GM21360 (cell line): ENCODE measurements around the gene ADAMTS8.

Experiments
- ATAC-seq: cut with Tn5 transposase; IDR thresholded peaks from one replicate; pipeline ENCODE4 v1.9.1; 2021; ENCODE audit warnings: mild to moderate bottlenecking, moderate library complexity; ENCODE audit not compliant: unreplicated experiment

The ADAMTS8 gene

DNA sequence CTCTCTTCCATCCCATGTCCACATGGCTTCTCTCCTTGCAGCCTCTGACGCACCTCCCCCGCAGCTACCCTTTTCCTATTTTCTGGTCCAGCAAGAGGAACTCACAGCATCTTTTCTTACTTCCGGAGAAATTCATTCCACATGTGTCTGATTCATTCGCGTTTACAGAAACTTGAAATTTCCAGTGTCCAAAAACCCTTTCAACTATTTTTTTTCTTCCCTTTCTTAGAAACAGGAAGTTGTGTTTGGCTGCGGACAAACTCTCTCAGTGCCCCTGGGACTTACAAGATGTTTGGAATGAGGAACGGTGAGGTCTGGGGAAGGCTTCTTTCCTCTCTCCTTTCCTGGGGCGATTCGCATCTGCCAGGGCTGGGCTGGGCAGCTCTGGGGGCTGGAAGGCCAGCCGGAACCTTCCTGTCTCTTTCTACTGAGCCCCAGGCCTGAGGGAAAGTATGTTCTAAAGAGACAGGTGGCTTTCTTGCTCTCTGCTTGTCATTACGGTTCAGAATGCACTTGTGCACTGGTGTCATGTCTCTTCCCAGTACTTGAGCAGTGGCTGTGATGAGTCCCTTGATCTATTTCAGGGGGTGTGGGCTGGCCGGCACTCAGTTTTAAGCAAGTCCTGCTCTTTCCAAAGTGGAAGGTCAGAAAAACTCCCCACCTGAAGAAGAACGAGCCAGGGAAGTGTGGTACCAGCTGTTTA, 27.5 kb downstream of the ADAMTS8 start:
- ATAC-seq = no peak

DNA sequence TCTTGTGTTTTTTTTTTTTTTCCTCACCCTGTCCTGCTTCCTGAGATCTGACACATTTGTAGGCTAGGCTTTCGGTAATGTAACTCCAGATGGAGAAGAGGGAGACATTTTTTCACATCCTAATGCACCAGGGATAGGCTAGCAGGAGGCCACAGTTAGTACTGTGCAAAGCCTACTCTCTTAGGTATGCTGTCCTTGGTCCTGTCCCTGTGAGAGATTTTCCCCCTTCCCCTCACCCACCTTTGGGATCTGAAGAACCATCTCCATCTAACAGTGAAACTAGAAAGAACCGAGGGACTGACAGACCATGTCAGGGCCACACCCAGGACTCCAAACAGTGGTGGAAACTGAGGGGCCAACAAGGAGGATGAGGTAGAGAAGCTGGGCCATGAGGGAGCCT, 29.2 kb downstream of the ADAMTS8 start:
- ATAC-seq = no peak

DNA sequence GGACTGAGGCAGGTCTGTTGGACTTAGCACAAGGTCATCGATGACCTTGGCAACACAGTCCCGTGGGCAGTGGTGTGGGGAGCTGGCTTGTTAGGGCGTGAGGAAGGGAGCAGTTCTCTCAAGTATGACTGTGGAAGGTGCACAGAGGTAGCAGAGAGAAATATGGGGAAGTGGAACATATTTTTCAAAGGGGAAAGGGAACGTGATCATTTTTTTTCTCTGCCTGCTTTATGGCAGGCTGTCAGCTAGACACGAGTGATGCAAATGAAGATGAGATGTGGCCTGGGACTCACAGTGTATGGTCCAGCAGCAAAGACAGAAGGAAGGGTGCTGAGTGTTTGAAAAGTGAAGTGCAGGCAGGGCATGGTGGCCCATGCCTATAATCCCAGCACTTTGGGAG, 30.6 kb downstream of the ADAMTS8 start:
- no peak for ATAC-seq

DNA sequence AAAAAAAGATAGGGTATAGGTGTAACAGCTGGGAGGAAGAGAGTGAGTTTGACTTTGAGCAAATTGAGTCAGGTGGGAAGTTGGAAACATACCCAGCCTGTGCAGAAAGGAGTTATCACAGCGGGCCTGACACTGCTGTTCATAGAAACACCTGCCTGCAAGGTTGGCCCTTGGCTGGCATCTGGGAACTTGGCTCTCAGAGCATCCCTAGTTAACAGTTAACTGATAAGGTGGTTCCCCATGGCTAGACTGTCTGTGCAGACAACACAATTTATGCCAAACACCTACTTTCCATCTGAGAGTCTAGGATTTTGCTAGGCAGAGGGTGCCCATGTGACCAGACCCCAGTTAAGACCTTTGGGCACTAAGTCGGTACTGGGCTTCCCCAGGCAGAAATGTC, 31.4 kb downstream of the ADAMTS8 start:
- ATAC-seq = no peak

DNA sequence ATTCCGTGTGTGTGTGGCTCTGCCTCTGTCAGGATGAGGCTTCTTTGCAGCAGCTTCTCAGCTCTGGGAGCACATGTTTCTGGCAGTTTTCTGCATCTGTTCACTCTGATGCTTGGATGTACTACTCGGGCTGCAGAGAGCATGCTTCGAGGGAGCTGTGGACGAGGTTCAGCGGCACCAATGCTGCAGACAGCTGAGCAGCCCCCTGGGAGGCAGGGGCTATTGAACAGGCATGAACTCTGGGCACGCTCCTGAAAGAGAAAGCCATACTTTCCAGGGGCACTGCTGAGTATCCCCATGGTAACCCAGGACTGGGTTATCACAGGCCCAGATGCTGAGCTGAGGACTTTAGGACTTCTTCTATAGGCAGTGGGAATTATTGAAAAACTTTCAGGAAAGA, 33.8 kb downstream of the ADAMTS8 start:
- ATAC-seq = no peak

DNA sequence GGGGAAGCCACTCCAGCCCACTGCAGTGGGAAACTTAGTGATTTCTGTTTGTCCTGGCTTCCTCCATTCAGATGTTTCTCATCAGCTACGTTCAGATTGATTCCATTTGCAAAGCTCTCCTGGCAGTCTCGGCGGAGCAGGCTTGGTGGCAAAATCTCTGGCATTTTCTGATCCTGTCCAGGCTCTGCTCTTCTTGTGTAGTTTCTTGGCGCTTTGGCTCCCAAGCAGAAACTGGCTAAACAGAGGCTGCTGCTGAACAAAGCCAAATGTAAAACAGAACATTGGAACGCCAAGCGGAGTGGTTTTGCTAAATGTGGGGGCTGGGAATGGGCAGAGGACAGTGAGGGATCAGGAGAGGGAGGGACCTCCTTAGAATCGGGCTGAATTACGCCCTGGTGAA, 36.7 kb downstream of the ADAMTS8 start:
- ATAC-seq = no peak

DNA sequence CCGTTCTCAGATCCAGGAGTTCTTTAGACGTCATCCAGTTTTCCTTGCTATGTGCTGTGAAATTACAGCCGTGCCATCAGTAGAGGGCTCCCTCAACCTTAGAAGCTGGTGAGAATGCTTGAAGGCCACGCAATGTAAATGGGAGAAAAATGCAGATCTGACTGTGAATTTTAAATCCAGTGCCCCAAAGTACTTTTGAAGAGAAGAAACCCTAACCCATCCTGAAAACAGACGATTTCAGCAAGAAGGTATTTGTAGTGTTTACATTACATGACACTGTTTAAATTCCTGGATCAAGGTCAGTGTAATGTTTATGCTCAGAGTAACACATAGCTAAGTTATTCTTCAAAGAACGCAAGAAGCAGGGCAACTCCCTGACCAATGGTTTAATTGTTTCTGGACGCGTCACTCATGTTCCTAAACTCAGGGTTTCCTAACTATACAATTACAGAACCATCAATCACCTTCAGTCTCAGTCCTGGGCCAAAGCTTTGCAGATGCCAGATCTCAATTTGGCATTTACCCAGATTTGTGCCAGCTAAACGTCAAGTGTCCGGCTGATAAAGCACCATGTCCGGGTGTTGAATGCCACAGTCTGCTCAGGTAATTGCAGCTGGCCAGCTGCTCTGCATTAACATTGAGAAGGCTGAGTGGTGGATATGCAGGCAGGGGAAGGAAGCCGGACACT, 38.2 kb downstream of the ADAMTS8 start:
- ATAC-seq = no peak

DNA sequence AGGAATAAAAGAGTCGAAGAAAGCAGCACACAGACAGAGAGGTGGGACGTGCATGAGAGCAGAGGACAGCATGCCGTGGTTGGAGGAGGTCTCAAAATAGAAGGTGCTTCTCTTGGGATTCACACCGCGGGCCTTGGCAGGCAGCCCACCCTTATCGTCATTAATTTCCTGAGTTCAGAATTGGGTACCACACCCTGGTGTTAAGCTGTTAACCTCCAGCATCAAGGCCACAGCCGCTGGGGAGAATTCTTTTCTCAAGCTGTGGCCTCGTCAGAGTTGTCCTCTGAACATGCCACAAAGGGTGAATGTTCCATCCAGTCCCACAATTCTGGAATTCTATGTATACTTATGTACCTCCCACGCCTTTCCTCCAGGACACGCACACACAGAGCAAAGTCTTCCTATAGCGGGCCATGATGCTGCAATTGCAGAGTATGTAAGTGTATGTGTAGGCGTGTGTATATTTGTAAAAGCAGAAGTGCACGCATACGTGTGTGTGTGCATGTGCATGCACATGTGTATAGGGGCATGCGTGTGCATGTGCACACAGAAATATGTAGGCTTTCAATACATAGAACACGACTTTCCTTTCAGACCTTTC, 39.0 kb downstream of the ADAMTS8 start:
- no peak for ATAC-seq

DNA sequence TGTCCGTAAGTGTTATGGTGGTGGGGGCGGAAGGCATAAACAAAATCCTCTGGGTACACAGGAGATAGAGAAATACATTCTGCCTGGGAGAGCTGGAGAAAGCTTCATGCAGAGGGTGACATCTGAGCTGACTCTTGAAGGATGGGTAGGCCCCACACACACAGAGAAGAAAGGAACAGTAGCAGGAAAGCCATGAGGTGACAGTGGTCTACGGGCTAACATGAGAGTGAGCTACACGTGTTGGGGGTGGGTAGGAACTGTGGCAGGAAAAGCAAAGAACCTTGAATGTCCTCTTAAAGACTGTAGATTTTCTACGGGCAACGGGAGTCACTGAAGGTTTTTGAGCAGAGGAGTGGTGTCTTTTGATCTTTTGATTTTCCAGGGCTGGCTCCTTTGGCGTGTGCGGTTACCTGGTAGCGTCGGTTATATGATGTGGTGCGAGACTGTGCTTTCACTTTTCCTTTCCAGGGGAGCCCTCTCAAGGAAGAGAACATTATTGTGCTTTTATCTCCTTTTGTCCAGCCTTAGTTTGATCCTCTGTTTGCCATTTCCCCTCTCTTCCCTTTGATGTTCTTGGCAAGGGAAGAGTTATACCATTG, 39.7 kb downstream of the ADAMTS8 start:
- ATAC-seq = no peak

DNA sequence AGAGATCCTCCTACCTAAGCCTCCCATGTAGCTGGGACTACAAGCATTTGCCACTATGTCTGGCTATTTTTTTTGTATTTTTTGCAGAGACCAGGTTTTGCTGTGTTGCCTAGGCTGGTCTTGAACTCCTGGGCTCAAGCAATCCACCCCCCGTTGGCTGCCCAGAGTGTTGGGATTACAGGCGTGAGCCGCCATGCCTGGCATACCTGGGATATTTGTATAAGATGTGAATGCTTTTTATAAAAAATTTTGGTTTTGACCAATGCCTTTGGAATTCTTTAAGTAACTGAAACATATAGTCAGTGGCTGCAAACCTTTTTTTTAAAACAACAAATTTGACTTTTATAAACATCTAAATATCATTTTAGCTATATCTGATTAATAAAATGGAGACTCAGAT, 42.4 kb downstream of the ADAMTS8 start:
- no peak for ATAC-seq

DNA sequence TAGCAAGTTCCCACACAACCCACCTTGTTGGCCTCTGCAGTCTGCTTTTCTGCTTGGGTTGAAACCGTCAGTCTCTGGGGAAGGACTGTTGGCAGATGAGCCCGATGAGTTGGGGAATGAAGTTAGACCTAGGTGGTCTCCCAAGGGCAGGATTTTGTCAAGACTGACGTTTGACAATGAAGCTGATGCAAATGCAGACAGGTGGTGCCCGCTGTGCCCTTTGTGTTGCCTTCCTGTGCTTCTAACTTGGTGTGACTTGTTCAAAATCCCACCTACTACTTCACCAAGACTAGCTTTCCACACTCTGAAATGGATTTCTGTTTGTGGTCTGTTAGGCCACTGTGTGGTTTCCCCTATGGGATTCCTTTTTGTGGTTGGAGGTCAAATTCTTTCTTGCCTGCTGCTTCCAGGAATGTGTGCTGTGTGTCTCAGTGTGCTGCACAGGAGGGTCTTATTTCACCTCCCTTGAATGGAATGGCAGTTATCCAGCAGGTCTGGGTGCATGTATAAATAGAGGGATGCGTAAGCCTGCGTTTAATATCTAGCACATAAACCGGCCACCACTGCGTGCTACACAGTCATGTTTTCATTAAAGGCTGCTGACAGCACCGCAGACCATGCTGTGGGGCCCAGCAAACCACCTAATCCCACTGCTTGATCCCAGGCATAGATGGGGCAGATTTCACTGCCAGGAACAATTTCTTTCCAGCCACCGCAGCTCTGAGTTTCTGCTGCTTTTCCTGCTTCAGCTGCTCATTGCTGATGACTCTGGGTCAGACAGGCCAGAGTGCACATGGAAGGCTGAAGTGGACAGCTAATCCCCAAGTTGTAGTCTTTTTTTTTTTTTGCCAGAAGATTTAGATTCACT, 44.8 kb downstream of the ADAMTS8 start:
- ATAC-seq = no peak

DNA sequence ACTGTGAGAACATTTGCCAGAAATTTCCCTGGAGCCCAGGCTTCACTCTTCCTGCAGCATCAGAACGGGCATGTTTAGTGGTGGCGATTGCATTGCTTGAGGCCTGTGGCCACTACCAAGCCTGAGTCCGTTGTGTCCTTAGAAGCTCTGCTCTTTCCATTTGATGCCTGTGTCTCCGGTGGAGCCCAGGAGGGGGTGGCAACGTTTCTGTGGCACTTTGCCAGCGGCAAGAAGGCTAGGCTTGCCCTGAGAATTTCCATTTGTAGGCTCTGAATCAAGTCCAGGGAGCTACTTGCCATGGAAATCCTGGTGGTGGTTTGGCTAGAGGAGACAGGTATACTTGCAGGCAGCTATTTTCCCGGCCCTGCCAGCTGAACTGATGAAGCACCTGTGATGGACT, 47.1 kb downstream of the ADAMTS8 start:
- no peak for ATAC-seq

DNA sequence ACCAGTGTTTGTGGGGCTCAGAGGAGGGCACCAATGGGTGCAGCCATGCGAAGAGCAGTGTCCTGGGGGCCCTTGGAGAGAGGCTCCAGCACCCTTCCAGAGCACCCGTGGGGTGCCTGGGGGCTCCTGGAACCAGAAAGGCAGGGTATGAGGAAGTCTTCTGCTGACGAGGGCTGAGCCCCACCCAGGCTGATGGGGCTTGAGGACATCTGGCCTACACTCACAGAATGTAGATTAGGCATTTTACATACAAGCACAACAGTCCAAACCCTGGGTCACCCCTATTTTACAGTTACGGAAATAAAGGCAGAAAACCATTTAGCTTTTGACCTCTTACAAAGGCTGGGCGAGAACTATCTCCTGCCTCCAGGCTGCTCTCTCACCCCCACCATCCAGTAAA, 47.6 kb downstream of the ADAMTS8 start:
- no peak for ATAC-seq

DNA sequence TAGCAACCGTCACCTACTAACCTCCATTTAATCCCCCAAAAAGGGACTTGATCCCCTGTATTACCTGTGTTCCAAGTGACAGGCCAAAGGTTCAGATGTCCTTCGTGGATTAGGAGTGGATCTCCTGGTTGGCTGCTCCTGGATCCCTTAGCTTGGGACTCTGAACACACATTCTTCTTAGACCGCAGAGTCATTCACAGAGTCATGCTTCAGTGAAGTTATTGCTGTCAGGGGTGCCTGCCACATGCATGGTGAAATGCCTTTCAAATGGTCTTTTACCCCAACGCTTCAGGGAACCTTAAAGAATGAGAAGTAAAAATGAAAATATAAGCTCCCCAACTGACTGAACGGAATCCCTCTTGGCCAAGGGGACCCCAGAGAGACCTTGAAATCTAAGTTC, 49.1 kb downstream of the ADAMTS8 start:
- no peak for ATAC-seq

DNA sequence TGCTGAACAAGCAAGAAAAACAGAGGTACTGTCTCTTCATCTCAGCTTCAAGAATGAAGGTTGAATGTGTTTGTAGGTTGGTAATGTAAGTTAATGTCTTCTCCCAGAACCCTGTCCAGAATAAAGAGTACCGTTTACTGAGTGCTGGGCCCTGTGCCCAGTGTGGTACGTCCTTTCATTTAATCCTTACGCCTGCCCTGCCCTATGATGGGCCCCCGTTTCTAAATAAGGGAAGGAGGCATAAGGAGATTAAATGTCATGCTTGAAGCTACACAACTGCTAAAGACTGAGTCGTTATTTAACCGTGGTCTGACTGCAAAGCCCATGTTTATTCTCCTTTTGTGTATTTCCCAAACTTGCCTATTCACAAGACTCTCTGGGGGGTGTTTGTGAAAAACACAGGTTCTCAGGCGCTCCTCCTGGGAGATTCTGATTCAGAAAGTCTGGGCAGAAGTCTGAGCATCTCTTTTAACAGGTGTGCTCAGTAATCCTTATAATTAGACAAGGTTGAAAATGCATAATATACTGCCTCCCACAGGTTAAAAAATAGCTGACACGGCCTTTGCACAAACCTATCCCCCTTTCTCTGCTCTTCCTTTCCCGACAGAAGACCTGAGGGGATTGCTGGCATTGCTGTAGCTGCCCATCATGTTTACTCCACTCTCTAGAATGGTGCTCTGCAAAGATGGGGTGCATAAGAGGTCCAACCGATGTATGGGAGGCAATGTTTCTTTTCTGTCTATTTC, 57.4 kb downstream of the ADAMTS8 start:
- no peak for ATAC-seq

DNA sequence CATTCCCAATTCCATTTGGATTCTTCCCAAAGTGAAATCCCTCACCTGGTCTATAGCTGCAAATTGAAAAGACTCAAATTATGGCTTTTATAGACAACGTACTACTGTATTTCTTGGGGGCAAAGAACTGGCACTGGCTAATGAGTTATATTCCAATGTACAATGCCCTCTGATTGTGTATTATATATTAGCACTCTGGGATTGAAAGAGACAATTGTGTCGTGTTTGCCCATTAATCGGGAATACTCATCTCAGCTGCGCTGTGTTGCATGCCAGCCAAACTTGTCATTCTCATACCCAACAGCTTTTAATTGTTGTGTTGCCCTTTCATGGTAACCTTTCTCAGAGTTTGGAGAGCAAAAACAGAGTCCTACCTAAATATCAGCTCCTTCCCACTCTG, 58.7 kb downstream of the ADAMTS8 start:
- no peak for ATAC-seq

DNA sequence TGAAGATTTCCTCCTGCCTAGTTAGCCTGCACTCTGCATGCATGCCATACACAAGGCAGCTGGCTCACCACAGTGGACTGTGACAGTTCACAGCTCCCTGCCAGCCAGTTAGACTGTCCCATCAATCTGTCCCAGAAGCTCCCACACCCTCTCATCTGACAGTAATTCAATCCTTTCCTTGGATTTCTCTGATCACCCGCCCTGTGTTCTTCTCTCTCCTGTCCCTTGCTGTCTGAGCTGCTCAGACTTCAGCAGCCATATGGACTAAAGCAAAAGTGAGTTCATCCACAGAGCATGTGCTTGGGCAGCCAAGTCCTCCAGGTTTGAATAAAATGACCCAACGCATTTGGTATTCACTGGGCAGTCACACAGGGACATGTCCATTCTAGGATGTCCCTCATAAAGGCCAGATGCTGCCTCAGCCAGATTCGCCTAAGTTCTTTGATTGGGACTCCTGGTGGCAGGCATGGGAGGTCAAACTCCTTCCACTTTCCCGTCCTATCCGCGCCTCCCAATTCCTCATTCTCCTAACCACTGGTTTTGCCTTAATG, 59.2 kb downstream of the ADAMTS8 start:
- no peak for ATAC-seq

DNA sequence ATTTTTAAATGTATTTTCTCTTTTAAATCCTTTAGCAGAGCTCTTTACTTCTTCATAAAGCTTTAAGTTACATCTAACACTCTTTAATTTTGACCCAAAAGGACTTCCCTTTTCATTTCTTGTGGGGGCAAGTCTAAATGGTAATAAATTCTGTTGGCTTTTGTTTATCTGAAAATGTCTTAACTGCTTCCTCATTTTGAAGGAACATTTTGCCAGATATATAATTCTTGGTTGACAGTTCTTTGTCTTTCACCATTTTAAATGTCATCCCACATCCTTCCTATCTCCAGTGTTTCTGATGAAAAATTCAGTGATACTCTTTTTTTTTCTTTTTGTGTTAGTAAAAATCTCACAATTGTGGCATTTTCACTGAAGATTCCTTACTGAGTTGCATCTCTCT, 69.0 kb downstream of the ADAMTS8 start:
- no peak for ATAC-seq

DNA sequence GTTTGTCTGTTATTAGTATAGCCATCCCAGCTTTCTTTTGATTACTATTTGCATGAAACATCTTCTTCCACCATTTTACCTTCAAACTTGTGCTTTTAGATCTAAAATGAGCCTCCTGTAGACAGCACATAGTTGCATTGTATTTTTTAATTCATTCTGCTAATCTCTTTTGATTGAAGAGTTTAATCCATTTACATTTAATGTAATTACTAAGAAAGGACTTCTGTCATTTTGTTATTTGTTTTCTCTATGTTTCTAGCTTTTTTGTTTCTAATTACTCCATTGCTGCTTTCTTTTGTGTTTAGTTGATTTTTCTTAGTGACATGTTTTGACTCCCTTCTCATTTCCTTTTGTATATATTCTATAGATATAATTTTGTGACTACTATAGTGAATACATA, 70.0 kb downstream of the ADAMTS8 start:
- ATAC-seq = no peak
